ENCODE measurements around the gene TRMT13. TPM values are rescaled to one million over a fixed set of nuclear protein-coding genes. Genes with fewer than 3 reads are reported as not detected.

Gene TRMT13
- polyA plus RNA-seq, 1 of the 3 experiments (the other 2 are of a cell fraction), result 7.6 TPM

DNA sequence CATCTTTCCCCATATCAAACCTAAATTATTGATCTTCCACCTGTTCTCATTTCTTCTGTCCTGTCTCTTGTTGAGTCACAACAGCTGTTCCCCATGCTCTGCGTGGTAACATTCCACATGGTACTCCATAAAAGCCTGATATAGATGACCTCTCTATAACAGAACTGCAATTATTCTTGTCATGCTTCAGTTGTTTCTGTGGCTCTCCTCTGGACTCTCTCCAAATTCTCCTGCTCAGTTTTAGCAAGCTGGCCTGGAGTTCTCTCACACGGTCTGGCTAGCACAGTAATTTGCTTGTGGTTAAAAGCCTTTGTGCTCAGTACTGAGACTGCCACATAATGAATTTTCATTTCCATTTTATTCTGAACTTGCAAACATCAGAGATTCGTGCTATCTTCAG lies 55.7 kb downstream of the TRMT13 start:
- 35% methylated on average over 3 of the region's 3 CpGs for WGBS (ENCODE audit: low lambda C conversion rate)
- ChIA-PET POLR2A (no interaction called here), CTCF (interaction anchor here (1.5 kb wide), 1 partner anchor 267 kb away, joined by 5 read pairs; no protein-coding TSS in a partner anchor)
- H4K20me1 ChIP-seq (ENCODE audit: insufficient read depth), result no peaks in the 10 kb centered on the region
- no peak overlapping the region for H3K4me2 ChIP-seq
- no peaks in the 10 kb centered on the region for H3K9me3 ChIP-seq
- no peak overlapping the region for H3K9ac ChIP-seq
- H3K4me3 ChIP-seq (ENCODE audit: low read depth in 2 of 2, low read length in 1 of 2), result no peak overlapping the region
- no peaks in the 10 kb centered on the region for H3K79me2 ChIP-seq (ENCODE audit: insufficient read depth)
- peak overlapping the region in 1 of 2 experiments; percentile 20; a peak in 2 of 4 replicates for H3K27ac ChIP-seq (ENCODE audit: low read depth in 2 of 2, low read length in 1 of 2)
- no peak overlapping the region for H2AFZ ChIP-seq (ENCODE audit: low read depth)
- peaks cover 8 to 13% of the 10 kb centered on the region in 2 experiments; a peak in 2 of 4 replicates for H3K4me1 ChIP-seq (ENCODE audit: control insufficient read depth in 1 of 2, insufficient read depth in 2 of 2, low read depth in 1 of 2, low read length in 1 of 2)
- peaks cover 8 to 10% of the 10 kb centered on the region in 2 experiments for H3K36me3 ChIP-seq (replicated peaks in 1 of 2; ENCODE audit: control insufficient read depth in 1 of 2, insufficient read depth in 2 of 2, low read length in 1 of 2)
- DNase-seq, result peak; percentile 45
- no peaks in the 10 kb centered on the region for H3K9me2 ChIP-seq
- H3K27me3 ChIP-seq (ENCODE audit: insufficient read depth), result no peaks in the 10 kb centered on the region
- no peaks in the 10 kb centered on the region for H3F3A ChIP-seq (replicated peaks; ENCODE audit: insufficient read depth)
- TF ChIP-seq YY1 (IDR thresholded peaks at IDR 0.05; ENCODE audit: low read depth) (no peak), GATA2 (CRISPR knock-in tag; IDR thresholded peaks at IDR 0.05) (no peak), TAF1 (IDR thresholded peaks at IDR 0.05; ENCODE audit: borderline replicate concordance, low read depth, low read length) (no peak), MXI1 (IDR thresholded peaks at IDR 0.05; ENCODE audit: low read depth, low read length) (peak; percentile 65; the same call in 1 of the 2 replicates), RCOR1 (IDR thresholded peaks at IDR 0.05; ENCODE audit: low read length) (peak; percentile 55), RXRA (IDR thresholded peaks at IDR 0.05; ENCODE audit: borderline replicate concordance, low read depth) (no peak), TEAD4 (IDR thresholded peaks at IDR 0.05; ENCODE audit: borderline replicate concordance, insufficient read depth) (no peak), RAD21 (IDR thresholded peaks at IDR 0.05; ENCODE audit: low read length) (no peak), EZH2phosphoT487 (IDR thresholded peaks at IDR 0.05; ENCODE audit: borderline replicate concordance, low read depth) (no peak), MEF2A (IDR thresholded peaks at IDR 0.05; ENCODE audit: borderline replicate concordance, low read depth) (no peak), ELF1 (IDR thresholded peaks at IDR 0.05) (no peak), CHD2 (IDR thresholded peaks at IDR 0.05; ENCODE audit: low read length, partially characterized antibody) (peak; percentile 25), EP300 (IDR thresholded peaks at IDR 0.05; ENCODE audit: borderline replicate concordance in 1 of 2, low read depth in 1 of 2, low read length in 1 of 2) (no peak), SMC3 (IDR thresholded peaks at IDR 0.05; ENCODE audit: low read depth, low read length) (no peak), TCF12 (IDR thresholded peaks at IDR 0.05) (peak; percentile 34; the same call in 1 of the 2 replicates), FOXM1 (IDR thresholded peaks at IDR 0.05; ENCODE audit: low read depth) (no peak), NRF1 (IDR thresholded peaks at IDR 0.05; ENCODE audit: low read depth, low read length) (no peak), JUND (IDR thresholded peaks at IDR 0.05) (no peak)
- TF ChIP-seq, protein P1, sequence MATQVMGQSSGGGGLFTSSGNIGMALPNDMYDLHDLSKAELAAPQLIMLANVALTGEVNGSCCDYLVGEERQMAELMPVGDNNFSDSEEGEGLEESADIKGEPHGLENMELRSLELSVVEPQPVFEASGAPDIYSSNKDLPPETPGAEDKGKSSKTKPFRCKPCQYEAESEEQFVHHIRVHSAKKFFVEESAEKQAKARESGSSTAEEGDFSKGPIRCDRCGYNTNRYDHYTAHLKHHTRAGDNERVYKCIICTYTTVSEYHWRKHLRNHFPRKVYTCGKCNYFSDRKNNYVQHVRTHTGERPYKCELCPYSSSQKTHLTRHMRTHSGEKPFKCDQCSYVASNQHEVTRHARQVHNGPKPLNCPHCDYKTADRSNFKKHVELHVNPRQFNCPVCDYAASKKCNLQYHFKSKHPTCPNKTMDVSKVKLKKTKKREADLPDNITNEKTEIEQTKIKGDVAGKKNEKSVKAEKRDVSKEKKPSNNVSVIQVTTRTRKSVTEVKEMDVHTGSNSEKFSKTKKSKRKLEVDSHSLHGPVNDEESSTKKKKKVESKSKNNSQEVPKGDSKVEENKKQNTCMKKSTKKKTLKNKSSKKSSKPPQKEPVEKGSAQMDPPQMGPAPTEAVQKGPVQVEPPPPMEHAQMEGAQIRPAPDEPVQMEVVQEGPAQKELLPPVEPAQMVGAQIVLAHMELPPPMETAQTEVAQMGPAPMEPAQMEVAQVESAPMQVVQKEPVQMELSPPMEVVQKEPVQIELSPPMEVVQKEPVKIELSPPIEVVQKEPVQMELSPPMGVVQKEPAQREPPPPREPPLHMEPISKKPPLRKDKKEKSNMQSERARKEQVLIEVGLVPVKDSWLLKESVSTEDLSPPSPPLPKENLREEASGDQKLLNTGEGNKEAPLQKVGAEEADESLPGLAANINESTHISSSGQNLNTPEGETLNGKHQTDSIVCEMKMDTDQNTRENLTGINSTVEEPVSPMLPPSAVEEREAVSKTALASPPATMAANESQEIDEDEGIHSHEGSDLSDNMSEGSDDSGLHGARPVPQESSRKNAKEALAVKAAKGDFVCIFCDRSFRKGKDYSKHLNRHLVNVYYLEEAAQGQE (IDR thresholded peaks at IDR 0.05; ENCODE audit: low read depth, low read length), result no peak
- TF ChIP-seq, protein P2, sequence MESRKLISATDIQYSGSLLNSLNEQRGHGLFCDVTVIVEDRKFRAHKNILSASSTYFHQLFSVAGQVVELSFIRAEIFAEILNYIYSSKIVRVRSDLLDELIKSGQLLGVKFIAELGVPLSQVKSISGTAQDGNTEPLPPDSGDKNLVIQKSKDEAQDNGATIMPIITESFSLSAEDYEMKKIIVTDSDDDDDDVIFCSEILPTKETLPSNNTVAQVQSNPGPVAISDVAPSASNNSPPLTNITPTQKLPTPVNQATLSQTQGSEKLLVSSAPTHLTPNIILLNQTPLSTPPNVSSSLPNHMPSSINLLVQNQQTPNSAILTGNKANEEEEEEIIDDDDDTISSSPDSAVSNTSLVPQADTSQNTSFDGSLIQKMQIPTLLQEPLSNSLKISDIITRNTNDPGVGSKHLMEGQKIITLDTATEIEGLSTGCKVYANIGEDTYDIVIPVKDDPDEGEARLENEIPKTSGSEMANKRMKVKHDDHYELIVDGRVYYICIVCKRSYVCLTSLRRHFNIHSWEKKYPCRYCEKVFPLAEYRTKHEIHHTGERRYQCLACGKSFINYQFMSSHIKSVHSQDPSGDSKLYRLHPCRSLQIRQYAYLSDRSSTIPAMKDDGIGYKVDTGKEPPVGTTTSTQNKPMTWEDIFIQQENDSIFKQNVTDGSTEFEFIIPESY (IDR thresholded peaks at IDR 0.05; ENCODE audit: borderline replicate concordance, low read depth), result no peak
- TF ChIP-seq, protein P3, sequence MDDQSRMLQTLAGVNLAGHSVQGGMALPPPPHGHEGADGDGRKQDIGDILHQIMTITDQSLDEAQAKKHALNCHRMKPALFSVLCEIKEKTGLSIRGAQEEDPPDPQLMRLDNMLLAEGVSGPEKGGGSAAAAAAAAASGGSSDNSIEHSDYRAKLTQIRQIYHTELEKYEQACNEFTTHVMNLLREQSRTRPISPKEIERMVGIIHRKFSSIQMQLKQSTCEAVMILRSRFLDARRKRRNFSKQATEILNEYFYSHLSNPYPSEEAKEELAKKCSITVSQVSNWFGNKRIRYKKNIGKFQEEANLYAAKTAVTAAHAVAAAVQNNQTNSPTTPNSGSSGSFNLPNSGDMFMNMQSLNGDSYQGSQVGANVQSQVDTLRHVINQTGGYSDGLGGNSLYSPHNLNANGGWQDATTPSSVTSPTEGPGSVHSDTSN (IDR thresholded peaks at IDR 0.05), result 0 out of 2 replicates have a peak, but pooled peaks have one; percentile 45
- TF ChIP-seq, protein P4, sequence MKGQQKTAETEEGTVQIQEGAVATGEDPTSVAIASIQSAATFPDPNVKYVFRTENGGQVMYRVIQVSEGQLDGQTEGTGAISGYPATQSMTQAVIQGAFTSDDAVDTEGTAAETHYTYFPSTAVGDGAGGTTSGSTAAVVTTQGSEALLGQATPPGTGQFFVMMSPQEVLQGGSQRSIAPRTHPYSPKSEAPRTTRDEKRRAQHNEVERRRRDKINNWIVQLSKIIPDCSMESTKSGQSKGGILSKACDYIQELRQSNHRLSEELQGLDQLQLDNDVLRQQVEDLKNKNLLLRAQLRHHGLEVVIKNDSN (IDR thresholded peaks at IDR 0.05; ENCODE audit: borderline replicate concordance, low read depth), result no peak
- TF ChIP-seq, protein P5, sequence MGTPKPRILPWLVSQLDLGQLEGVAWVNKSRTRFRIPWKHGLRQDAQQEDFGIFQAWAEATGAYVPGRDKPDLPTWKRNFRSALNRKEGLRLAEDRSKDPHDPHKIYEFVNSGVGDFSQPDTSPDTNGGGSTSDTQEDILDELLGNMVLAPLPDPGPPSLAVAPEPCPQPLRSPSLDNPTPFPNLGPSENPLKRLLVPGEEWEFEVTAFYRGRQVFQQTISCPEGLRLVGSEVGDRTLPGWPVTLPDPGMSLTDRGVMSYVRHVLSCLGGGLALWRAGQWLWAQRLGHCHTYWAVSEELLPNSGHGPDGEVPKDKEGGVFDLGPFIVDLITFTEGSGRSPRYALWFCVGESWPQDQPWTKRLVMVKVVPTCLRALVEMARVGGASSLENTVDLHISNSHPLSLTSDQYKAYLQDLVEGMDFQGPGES (IDR thresholded peaks at IDR 0.05; ENCODE audit: low read depth, low read length), result no peak
- TF ChIP-seq, protein P6, sequence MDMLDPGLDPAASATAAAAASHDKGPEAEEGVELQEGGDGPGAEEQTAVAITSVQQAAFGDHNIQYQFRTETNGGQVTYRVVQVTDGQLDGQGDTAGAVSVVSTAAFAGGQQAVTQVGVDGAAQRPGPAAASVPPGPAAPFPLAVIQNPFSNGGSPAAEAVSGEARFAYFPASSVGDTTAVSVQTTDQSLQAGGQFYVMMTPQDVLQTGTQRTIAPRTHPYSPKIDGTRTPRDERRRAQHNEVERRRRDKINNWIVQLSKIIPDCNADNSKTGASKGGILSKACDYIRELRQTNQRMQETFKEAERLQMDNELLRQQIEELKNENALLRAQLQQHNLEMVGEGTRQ (IDR thresholded peaks at IDR 0.05; ENCODE audit: borderline replicate concordance, low read depth, low read length), result no peak
- TF ChIP-seq, protein P7, sequence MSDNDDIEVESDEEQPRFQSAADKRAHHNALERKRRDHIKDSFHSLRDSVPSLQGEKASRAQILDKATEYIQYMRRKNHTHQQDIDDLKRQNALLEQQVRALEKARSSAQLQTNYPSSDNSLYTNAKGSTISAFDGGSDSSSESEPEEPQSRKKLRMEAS (IDR thresholded peaks at IDR 0.05; ENCODE audit: low read depth), result no peak
